ENCODE results near the gene NDOR1.
A peak's percentile ranks its signal among the peaks of the same experiment; 100 is the strongest.

The NDOR1 gene

GRCh38 chr9:137166380-137167229 lies 38.9 kb upstream of the NDOR1 start:
- Histone ChIP-seq H3K9me3 (replicated peaks in 1 of 2; ENCODE audit: control insufficient read depth in 2 of 2, insufficient read depth in 1 of 2, low read depth in 1 of 2, low read length in 2 of 2) (peaks cover 0 to 3% of the 10 kb centered on the region in 2 donors), H2BK120ac (ENCODE audit: low read depth, low read length) (no peak overlapping the region), H3K27ac (replicated peaks; ENCODE audit: low read length) (no peak overlapping the region), H3K4me3 (ENCODE audit: low read length in 2 of 2) (no peak overlapping the region), H2AK5ac (ENCODE audit: low read depth, low read length) (peak overlapping the region; percentile 97), H2AFZ (ENCODE audit: low read length) (no peak overlapping the region), H4K91ac (ENCODE audit: low read depth, low read length, poor library complexity) (no peak overlapping the region), H3K4ac (ENCODE audit: low read length) (no peak overlapping the region), H3K4me1 (ENCODE audit: control insufficient read depth in 2 of 2, insufficient read depth in 1 of 2, low read depth in 1 of 2, low read length in 2 of 2) (peaks cover 9 to 22% of the 10 kb centered on the region in 2 donors), H3K36me3 (replicated peaks in 1 of 2; ENCODE audit: control insufficient read depth in 2 of 2, insufficient read depth in 2 of 2, low read length in 2 of 2) (no peaks in the 10 kb centered on the region), H3K9ac (ENCODE audit: low read depth, low read length, poor library complexity) (peak overlapping the region; percentile 60), H3K23ac (ENCODE audit: low read depth, low read length, poor library complexity) (peak overlapping the region; percentile 65), H4K8ac (ENCODE audit: low read depth, low read length) (no peak overlapping the region), H3K18ac (ENCODE audit: low read length) (peak overlapping the region; percentile 57), H3K79me1 (ENCODE audit: low read depth, low read length) (peaks cover 2% of the 10 kb centered on the region), H3K27me3 (ENCODE audit: control insufficient read depth in 3 of 3, insufficient read depth in 3 of 3, low read depth in 1 of 3, low read length in 3 of 3) (peaks cover 34 to 98% (median 97%) of the 10 kb centered on the region in 3 experiments), H3K14ac (ENCODE audit: low read length) (peak overlapping the region; percentile 89), H3K4me2 (ENCODE audit: insufficient read depth, low read length, poor library complexity, severe bottlenecking) (no peak overlapping the region), H2BK12ac (ENCODE audit: low read length) (peak overlapping the region; percentile 73), H2BK15ac (ENCODE audit: low read length) (peak overlapping the region; percentile 85), H2BK5ac (ENCODE audit: low read length) (peak overlapping the region; percentile 39)
- no peak for DNase-seq (ENCODE audit: low spot score)
- WGBS, 2 donors (ENCODE audit: extremely low coverage in 2 of 2, insufficient read length in 2 of 2, insufficient replicate concordance in 1 of 2), result no CpG with 5 or more reads among the region's 22 CpGs

- no peak for DNase-seq (ENCODE audit: low spot score)
- Histone ChIP-seq H3K79me1 (ENCODE audit: low read depth, low read length) (peaks cover 2% of the 10 kb centered on the region), H3K4me3 (ENCODE audit: low read length in 2 of 2) (no peak overlapping the region), H2AFZ (ENCODE audit: low read length) (peak overlapping the region; percentile 68), H3K27me3 (ENCODE audit: control insufficient read depth in 3 of 3, insufficient read depth in 3 of 3, low read depth in 1 of 3, low read length in 3 of 3) (peaks cover 32 to 97% (median 93%) of the 10 kb centered on the region in 3 experiments), H4K8ac (ENCODE audit: low read depth, low read length) (no peak overlapping the region), H4K91ac (ENCODE audit: low read depth, low read length, poor library complexity) (no peak overlapping the region), H3K4me2 (ENCODE audit: insufficient read depth, low read length, poor library complexity, severe bottlenecking) (peak overlapping the region; percentile 66), H3K36me3 (replicated peaks in 1 of 2; ENCODE audit: control insufficient read depth in 2 of 2, insufficient read depth in 2 of 2, low read length in 2 of 2) (no peaks in the 10 kb centered on the region), H2BK120ac (ENCODE audit: low read depth, low read length) (no peak overlapping the region), H2BK12ac (ENCODE audit: low read length) (no peak overlapping the region), H3K4ac (ENCODE audit: low read length) (no peak overlapping the region), H2BK15ac (ENCODE audit: low read length) (no peak overlapping the region), H2AK5ac (ENCODE audit: low read depth, low read length) (peak overlapping the region; percentile 97), H2BK5ac (ENCODE audit: low read length) (peak overlapping the region; percentile 39), H3K23ac (ENCODE audit: low read depth, low read length, poor library complexity) (no peak overlapping the region), H3K9ac (ENCODE audit: low read depth, low read length, poor library complexity) (peak overlapping the region; percentile 60), H3K4me1 (ENCODE audit: control insufficient read depth in 2 of 2, insufficient read depth in 1 of 2, low read depth in 1 of 2, low read length in 2 of 2) (peaks cover 9 to 22% of the 10 kb centered on the region in 2 donors), H3K9me3 (replicated peaks in 1 of 2; ENCODE audit: control insufficient read depth in 2 of 2, insufficient read depth in 1 of 2, low read depth in 1 of 2, low read length in 2 of 2) (peaks cover 0 to 3% of the 10 kb centered on the region in 2 donors), H3K27ac (replicated peaks; ENCODE audit: low read length) (no peak overlapping the region), H3K18ac (ENCODE audit: low read length) (peak overlapping the region; percentile 83), H3K14ac (ENCODE audit: low read length) (no peak overlapping the region)
- WGBS, 2 donors (ENCODE audit: extremely low coverage in 2 of 2, insufficient read length in 2 of 2, insufficient replicate concordance in 1 of 2), result no CpG with 5 or more reads among the region's 44 CpGs
Observed at GRCh38 chr9:137167277-137167746, 38.2 kb upstream of the NDOR1 start.

GRCh38 chr9:137167747-137168572 lies 37.5 kb upstream of the NDOR1 start:
- H2AFZ ChIP-seq (ENCODE audit: low read length), result peak overlapping the region; percentile 68
- no peak overlapping the region for H3K27ac ChIP-seq (replicated peaks; ENCODE audit: low read length)
- H3K9ac ChIP-seq (ENCODE audit: low read depth, low read length, poor library complexity), result peak overlapping the region; percentile 60
- no peak overlapping the region for H2BK5ac ChIP-seq (ENCODE audit: low read length)
- no peak overlapping the region for H3K14ac ChIP-seq (ENCODE audit: low read length)
- H3K27me3 ChIP-seq (ENCODE audit: control insufficient read depth in 3 of 3, insufficient read depth in 3 of 3, low read depth in 1 of 3, low read length in 3 of 3), result peaks cover 27 to 92% (median 86%) of the 10 kb centered on the region in 3 experiments
- H2BK12ac ChIP-seq (ENCODE audit: low read length), result peak overlapping the region; percentile 58
- no CpG with 5 or more reads among the region's 57 CpGs for WGBS, 2 donors (ENCODE audit: extremely low coverage in 2 of 2, insufficient read length in 2 of 2, insufficient replicate concordance in 1 of 2)
- H3K9me3 ChIP-seq (replicated peaks in 1 of 2; ENCODE audit: control insufficient read depth in 2 of 2, insufficient read depth in 1 of 2, low read depth in 1 of 2, low read length in 2 of 2), result peaks cover 0 to 3% of the 10 kb centered on the region in 2 donors
- no peak overlapping the region for H4K8ac ChIP-seq (ENCODE audit: low read depth, low read length)
- H4K91ac ChIP-seq (ENCODE audit: low read depth, low read length, poor library complexity), result no peak overlapping the region
- H3K4me1 ChIP-seq (ENCODE audit: control insufficient read depth in 2 of 2, insufficient read depth in 1 of 2, low read depth in 1 of 2, low read length in 2 of 2), result peaks cover 9 to 22% of the 10 kb centered on the region in 2 donors
- peak overlapping the region; percentile 66 for H3K4me2 ChIP-seq (ENCODE audit: insufficient read depth, low read length, poor library complexity, severe bottlenecking)
- peak; percentile 60 for DNase-seq (ENCODE audit: low spot score)
- peak overlapping the region; percentile 83 for H3K18ac ChIP-seq (ENCODE audit: low read length)
- H3K4me3 ChIP-seq (ENCODE audit: low read length in 2 of 2), result peak overlapping the region; percentile 16 to 51
- H3K36me3 ChIP-seq (replicated peaks in 1 of 2; ENCODE audit: control insufficient read depth in 2 of 2, insufficient read depth in 2 of 2, low read length in 2 of 2), result no peaks in the 10 kb centered on the region
- no peak overlapping the region for H2BK15ac ChIP-seq (ENCODE audit: low read length)
- H2BK120ac ChIP-seq (ENCODE audit: low read depth, low read length), result no peak overlapping the region
- H2AK5ac ChIP-seq (ENCODE audit: low read depth, low read length), result peak overlapping the region; percentile 97
- peaks cover 2% of the 10 kb centered on the region for H3K79me1 ChIP-seq (ENCODE audit: low read depth, low read length)
- H3K23ac ChIP-seq (ENCODE audit: low read depth, low read length, poor library complexity), result peak overlapping the region; percentile 65
- no peak overlapping the region for H3K4ac ChIP-seq (ENCODE audit: low read length)

Data from neuronal stem cell (in vitro differentiated cells).